ENCODE data around the gene DMC1. TPM values are rescaled to one million over a fixed set of nuclear protein-coding genes. Genes with fewer than 3 reads are reported as not detected.

Gene DMC1
- total RNA-seq, 4 donors from 2014 or later: 2.9 to 5.1 TPM; not detected in 2

DNA sequence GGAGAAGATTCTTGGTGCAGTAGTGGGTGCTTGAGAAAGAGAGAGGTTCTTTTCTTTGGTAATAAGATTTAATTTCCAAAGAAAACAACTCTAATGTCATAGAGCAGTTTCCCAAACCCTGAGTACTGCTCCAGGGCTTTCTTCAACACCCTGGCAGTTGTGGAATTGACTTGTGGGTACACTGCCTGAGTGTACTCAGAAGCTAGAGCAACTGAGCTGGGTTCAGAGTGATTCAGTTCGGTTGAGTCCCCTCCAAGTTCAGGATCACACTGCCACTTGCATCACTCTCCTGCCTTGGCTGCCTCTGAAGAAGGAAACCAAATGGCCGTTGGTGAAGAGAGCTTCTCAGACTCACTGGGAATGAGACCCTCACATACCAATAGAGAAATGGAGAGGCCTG, 5.3 kb downstream of the DMC1 start:
- TF ChIP-seq, protein P1, sequence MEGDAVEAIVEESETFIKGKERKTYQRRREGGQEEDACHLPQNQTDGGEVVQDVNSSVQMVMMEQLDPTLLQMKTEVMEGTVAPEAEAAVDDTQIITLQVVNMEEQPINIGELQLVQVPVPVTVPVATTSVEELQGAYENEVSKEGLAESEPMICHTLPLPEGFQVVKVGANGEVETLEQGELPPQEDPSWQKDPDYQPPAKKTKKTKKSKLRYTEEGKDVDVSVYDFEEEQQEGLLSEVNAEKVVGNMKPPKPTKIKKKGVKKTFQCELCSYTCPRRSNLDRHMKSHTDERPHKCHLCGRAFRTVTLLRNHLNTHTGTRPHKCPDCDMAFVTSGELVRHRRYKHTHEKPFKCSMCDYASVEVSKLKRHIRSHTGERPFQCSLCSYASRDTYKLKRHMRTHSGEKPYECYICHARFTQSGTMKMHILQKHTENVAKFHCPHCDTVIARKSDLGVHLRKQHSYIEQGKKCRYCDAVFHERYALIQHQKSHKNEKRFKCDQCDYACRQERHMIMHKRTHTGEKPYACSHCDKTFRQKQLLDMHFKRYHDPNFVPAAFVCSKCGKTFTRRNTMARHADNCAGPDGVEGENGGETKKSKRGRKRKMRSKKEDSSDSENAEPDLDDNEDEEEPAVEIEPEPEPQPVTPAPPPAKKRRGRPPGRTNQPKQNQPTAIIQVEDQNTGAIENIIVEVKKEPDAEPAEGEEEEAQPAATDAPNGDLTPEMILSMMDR (IDR thresholded peaks at IDR 0.05; ENCODE audit: low read depth): no peak

DNA sequence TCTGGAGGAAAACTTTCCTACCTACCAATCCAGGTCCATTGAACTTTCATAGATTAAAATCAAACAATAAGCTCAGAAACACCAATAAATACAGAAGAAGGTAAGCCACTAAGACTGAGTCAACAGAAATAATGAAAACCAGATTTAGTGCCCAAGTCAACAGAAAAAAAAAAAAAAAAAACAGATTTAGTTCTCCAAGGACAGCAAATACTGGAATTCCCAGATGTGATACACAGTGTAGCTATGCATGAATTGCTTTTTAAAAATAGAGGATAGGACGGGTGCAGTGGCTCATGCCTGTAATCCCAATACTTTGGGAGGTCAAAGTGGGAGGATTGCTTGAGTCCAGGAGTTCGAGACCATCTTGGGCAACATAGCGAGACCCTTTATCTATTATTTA, 15.7 kb downstream of the DMC1 start:
- TF ChIP-seq, protein P1 (IDR thresholded peaks at IDR 0.05; ENCODE audit: low read depth): no peak

DNA sequence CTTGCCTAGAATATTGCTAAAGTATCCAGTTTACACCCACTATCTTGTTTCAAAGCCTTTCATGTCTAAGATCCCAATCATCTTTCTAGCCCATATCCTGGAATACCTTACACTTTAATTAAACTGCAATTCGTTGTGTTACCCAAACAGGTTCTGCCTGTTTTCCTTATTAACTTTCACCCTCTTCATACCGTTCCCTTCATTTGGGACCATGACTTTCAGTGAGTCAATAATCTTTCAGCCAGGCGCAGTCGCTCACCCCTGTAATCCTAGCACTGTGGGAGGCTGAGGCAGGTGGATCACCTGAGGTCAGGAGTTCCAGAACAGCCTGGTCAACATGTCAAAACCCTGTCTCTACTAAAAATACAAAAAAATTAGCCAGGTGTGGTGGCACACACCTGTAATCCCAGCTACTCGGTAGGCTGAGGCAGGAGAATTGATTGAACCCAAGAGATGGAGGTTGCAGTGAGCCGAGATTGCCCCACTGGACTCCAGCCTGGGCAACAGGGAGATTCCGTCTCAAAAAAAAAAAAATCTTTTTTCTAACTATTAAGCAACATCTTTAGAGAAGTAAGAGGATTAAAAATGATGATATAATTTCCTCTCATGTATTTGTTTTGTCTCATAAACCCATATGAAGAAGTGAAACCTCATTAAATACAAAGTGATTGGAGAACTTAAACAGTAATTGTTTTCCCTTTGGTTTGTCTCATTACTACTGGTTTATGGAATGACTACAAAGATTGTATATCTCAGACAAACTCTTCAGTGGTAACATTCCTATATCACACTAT, 20.7 kb downstream of the DMC1 start:
- TF ChIP-seq, protein P1 (IDR thresholded peaks at IDR 0.05; ENCODE audit: low read depth): no peak

DNA sequence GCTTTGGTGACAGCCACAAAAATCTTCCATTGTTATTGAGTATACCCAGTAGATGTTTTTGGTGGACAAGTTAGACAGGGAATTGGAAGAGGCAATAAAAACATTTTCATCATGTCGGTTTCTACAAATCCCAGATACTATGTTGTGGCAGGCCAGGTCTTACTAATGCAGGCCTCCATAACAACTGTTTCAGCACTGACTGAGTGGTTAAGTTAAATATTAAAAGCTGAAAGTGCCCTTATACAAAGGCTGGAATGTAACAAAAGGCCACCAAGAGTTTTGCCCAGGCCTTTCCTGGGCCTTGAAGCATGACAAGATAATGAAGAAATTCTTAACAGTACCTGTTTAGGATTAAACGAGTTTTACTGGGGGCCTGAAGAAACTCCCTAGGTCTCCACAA, 29.3 kb downstream of the DMC1 start:
- TF ChIP-seq, protein P1 (IDR thresholded peaks at IDR 0.05; ENCODE audit: low read depth): no peak

- TF ChIP-seq, protein P1 (IDR thresholded peaks at IDR 0.05; ENCODE audit: low read depth): no peak
Measured at GRCh38 chr22:38531251-38531938, 38.6 kb downstream of the DMC1 start.

DNA sequence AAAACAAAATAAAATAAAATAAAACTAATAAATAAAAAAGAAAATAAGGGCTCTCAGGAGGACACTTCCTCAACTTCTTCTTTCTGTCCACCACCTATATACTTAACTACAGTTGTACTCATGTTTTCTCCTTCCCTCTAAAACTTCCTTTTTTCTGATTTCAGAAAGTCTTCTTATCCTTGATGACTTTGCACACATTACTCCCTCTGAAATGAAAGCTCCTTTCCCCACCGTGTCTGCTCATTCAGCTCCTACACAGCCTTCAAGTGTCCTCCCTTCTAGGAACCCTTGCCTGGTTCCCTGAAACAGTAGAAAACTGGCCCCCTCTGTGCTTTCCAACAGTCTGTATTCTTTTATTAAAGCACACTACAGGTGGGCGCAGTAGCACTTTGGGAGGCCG, 45.6 kb downstream of the DMC1 start:
- TF ChIP-seq, protein P1 (IDR thresholded peaks at IDR 0.05; ENCODE audit: low read depth): no peak

- TF ChIP-seq, protein P1 (IDR thresholded peaks at IDR 0.05; ENCODE audit: low read depth): no peak
Measured at GRCh38 chr22:38523479-38523878, 46.5 kb downstream of the DMC1 start.
